ENCODE measurements around the gene RNF152.

Gene RNF152

GRCh38 chr18:61854578-61855448 is 38.0 kb downstream of the RNF152 start:
- no peak for DNase-seq (ENCODE audit: low read depth)

- DNase-seq (ENCODE audit: low read depth), result no peak
Observed at GRCh38 chr18:61853855-61854254, 39.0 kb downstream of the RNF152 start.

- DNase-seq (ENCODE audit: low read depth), result no peak
Observed at GRCh38 chr18:61852496-61852895, 40.3 kb downstream of the RNF152 start.

GRCh38 chr18:61851940-61852451 is 40.8 kb downstream of the RNF152 start:
- no peak for DNase-seq (ENCODE audit: low read depth)

GRCh38 chr18:61851279-61851678 is 41.5 kb downstream of the RNF152 start:
- no peak for DNase-seq (ENCODE audit: low read depth)

DNA sequence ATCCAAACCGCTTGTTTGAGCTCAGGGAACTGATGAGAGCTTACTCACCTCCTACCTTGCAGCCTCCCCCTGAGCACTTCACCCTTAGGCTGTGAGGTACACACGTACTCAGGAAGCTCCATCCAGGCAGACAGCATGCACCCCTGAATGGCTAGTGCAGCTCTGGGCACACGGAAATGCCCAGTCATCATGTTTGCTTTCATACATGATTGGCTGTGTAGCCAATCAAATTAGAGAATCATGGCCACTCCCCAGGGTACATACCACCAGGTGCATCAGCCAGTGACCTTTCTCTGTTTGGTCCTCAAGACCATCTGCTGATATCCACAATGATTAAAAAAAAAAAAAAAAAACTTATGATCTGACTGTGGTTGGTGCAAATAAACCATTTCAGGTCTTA is 42.1 kb downstream of the RNF152 start:
- no peak for DNase-seq (ENCODE audit: low read depth)

DNA sequence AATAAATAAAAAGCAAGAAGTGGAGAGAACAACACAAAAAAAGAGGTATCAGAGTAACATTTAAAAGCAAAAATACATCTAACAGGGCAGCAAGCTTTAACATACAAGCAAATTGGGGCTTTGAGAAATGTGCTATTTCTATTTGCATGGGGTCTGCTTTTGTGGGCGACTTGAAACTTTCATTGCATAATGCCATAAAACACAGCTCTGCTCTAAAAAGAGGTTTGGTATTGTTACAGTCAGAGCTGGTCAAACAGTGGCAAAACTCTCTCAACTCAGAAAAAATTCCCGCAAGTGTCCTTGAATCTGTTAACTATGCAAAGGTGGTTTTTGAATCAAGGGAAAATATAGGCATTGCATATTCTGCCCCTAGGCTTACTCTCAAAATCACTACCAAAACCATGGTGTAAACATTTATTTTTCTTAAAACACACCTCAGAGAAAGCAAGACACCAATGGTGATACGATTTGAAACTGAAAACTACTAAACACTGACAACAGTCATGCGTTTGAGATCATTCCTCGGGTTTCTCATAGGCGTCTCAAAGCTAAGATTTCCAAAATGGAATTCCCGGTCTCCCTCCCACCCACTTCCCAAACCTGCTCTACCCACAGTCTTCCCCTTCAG is 45.5 kb downstream of the RNF152 start:
- DNase-seq (ENCODE audit: low read depth), result no peak

DNA sequence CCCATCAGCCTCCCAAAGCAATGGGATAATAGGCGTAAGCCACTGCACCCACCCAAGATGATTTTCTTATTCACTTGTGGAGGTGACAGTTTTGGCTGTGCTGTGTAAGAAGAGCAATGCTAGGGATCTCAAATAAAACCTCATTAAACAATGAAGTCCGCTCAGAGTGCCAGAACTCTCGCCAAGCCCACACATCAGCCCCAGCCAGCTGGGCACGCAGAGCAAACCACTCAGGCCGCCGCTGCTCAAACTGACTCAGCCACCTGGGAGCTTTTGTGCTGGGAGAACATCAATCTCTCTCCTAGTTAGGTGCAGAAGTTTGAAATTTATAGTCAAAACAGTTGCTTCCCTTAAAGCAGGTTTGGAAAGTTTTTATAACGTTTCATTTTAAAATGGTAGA is 47.6 kb downstream of the RNF152 start:
- no peak for DNase-seq (ENCODE audit: low read depth)

- DNase-seq (ENCODE audit: low read depth), result no peak
Observed at GRCh38 chr18:61844726-61845125, 48.1 kb downstream of the RNF152 start.

- DNase-seq (ENCODE audit: low read depth), result no peak
Observed at GRCh38 chr18:61842146-61842545, 50.7 kb downstream of the RNF152 start.

DNA sequence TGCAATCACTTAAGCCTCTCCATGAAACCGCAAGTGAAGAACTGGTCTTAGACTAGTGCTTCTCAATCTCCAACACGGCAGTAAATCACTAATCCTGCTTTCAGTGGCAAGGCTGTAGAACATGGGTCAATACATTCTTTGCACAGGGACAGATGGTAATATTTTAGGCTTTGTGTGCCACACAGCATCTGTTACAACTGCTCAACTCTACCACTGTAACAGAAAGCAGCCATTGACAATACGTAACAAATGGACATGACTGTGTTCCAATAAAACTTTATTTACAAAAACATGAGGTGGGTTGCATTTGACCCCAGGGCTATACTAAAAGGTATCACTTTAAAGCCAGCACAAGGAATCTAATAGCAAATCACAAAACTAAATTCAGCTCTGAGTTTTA is 51.1 kb downstream of the RNF152 start:
- DNase-seq (ENCODE audit: low read depth), result no peak

DNA sequence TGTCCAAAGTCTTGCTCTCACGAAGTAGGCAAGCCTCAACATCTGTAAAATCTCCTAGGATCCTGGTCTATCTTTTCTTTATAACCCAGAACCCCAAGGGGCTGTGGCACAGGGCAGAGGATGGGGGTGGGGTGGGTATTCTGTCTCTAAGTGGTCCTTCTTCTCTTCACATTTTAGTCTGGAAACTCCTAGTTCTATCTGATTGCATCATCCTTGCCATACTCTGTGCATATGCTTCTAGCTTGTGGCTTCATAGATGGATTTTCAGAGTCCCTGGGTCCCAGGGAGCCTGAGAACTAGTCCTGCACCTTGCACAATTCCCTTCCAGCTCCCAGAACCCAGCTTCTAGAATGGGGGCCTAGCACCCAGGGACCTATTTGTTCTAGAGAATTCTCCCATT is 52.5 kb downstream of the RNF152 start:
- no peak for DNase-seq (ENCODE audit: low read depth)

DNA sequence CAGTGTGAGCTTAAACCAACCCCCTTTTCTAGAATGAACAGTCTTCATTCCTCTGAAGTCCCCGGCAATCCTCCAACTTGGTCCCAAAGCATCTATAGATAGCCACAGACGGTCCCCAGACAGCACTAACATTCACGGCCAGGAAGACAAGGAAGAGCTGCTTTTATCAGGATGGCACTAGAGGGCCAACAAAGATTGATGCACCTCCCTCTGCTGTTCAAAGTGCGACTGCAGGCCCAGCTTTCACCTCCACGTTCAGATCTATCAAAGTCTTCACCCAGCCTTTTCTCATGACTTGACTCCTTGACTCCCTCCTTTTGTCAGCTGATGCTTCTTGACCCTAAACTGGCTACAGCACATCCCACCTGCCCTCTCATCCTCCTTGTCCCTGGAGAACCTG is 54.3 kb downstream of the RNF152 start:
- DNase-seq (ENCODE audit: low read depth), result no peak

DNA sequence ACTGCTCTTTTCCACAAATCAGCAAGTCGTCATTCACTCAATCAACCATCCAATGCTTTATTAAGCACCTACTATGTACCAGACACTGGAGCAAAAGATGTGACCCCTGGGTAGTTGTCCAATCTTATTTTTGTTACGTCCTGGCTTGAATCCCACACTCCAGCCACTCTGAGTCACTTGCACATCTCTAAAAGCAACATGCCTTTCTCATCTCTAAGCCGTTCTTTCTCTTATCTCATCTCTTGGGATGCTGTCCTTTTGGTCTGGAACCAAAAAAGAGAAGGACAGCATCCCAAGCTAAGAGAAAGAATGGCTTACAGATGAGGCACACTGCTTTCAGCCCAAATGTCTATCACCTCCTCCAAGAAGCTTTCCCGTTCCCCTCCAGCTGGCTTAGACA is 58.8 kb downstream of the RNF152 start:
- no peak for DNase-seq (ENCODE audit: low read depth)

GRCh38 chr18:61833387-61833786 is 59.4 kb downstream of the RNF152 start:
- DNase-seq (ENCODE audit: low read depth), result no peak

- DNase-seq (ENCODE audit: low read depth), result no peak
Observed at GRCh38 chr18:61832858-61833257, 59.9 kb downstream of the RNF152 start.

- DNase-seq (ENCODE audit: low read depth), result no peak
Observed at GRCh38 chr18:61831071-61831470, 61.7 kb downstream of the RNF152 start.

DNA sequence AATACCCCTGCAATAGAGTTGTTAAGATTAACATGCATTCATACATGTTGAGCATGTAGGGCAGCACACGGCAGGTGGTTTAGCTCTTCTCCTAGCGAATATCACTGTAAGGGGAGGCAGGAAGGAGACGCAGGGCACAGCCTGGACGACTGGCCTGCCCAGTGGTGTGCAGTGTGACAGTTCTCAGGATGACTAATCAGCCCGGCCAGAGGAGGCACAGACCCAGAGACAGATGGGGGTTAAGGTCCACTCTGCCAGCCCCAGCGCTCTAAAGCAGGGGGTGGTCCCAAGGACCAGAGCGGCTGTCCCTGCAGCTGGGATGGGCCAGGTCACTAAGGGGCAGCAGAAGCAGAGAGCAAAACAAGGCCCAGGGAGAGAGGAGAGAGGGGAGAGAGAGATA is 63.7 kb downstream of the RNF152 start:
- no peak for DNase-seq (ENCODE audit: low read depth)

- DNase-seq (ENCODE audit: low read depth), result no peak
Observed at GRCh38 chr18:61827591-61827990, 65.2 kb downstream of the RNF152 start.

GRCh38 chr18:61825386-61825785 is 67.4 kb downstream of the RNF152 start:
- DNase-seq (ENCODE audit: low read depth), result no peak

DNA sequence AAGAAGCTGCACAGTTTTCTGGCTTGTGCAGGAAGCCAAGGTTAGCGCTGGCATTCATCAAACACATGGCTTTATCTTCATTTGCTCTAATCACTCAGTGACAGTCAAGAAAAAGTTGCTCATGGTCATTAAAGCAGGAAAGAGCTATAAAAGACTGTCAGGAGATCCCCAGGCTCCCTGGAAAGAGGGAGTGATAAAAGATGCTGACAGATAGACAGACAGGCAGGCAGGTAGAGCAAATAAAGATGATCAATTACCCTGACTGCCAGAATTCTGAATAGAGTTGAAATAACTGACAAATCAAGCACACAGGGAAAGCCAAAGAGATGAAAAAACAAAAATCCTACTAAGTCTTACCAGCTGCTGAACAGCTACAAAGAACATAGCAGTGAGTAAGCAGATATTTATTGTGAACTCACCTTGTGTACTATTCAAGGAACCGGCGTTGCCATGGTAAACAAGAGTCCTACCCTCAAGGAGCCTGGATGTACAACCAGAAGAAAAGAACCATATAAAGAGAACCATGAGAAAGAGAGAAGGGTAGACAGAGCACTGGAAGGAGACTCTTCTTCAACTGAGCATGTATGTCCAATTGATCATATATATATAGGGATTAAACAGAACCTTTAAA is 68.0 kb downstream of the RNF152 start:
- DNase-seq (ENCODE audit: low read depth), result no peak

GRCh38 chr18:61823595-61823994 is 69.2 kb downstream of the RNF152 start:
- DNase-seq (ENCODE audit: low read depth), result no peak

GRCh38 chr18:61822879-61823278 is 69.9 kb downstream of the RNF152 start:
- DNase-seq (ENCODE audit: low read depth), result no peak
